ENCODE measurements around the gene ZIC4. TPM values are rescaled to one million over a fixed set of nuclear protein-coding genes. Genes with fewer than 3 reads are reported as not detected.

ZIC4 gene
- total and polyA plus RNA-seq, 2 experiments from 2014 or later = not detected

GRCh38 chr3:147407498-147408187, 1.3 kb upstream of the ZIC4 start:
- peak overlapping the region; percentile 79 for H3K4me3 Mint-ChIP-seq
- Histone ChIP-seq H2AFZ (no peak overlapping the region), H3K27ac (ENCODE audit: low read depth) (no peak overlapping the region), H3F3A (replicated peaks; ENCODE audit: low read depth) (peaks cover 50% of the 10 kb centered on the region), H3K79me2 (replicated peaks; ENCODE audit: insufficient read depth) (no peaks in the 10 kb centered on the region), H3K4me1 (ENCODE audit: insufficient read depth) (peaks cover 81% of the 10 kb centered on the region), H3K9me2 (ENCODE audit: insufficient read depth) (no peaks in the 10 kb centered on the region), H3K36me3 (ENCODE audit: insufficient read depth) (no peaks in the 10 kb centered on the region), H3K4me3 (peak overlapping the region; percentile 71), H3K4me2 (peak overlapping the region; percentile 95), H3K27me3 (ENCODE audit: insufficient read depth) (peaks cover 98% of the 10 kb centered on the region), H4K20me1 (replicated peaks; ENCODE audit: insufficient read depth) (no peaks in the 10 kb centered on the region; the same call in 1 of the 2 replicates)
- TF ChIP-seq NANOG (IDR thresholded peaks at IDR 0.05; ENCODE audit: borderline replicate concordance) (no peak), EZH2 (IDR thresholded peaks at IDR 0.05; ENCODE audit: low read depth, unreplicated experiment) (peak; percentile 85)
- no peak overlapping the region for H3K27ac Mint-ChIP-seq
- ATAC-seq (no peak), DNase-seq (ENCODE audit: low spot score) (peak; percentile 59)
- peaks cover 12% of the 10 kb centered on the region for H3K9me3 Mint-ChIP-seq
- H3K36me3 Mint-ChIP-seq (ENCODE audit: low read depth) = no peaks in the 10 kb centered on the region
- peaks cover 99% of the 10 kb centered on the region for H3K27me3 Mint-ChIP-seq (ENCODE audit: insufficient read depth, low read depth, poor library complexity)
- H3K4me1 Mint-ChIP-seq = peaks cover 79% of the 10 kb centered on the region

GRCh38 chr3:147407114-147407497, 763 bp upstream of the ZIC4 start:
- Histone ChIP-seq H3K4me3 (peak overlapping the region; percentile 71), H3K4me1 (ENCODE audit: insufficient read depth) (peaks cover 81% of the 10 kb centered on the region), H2AFZ (no peak overlapping the region), H3K4me2 (peak overlapping the region; percentile 95), H3K27me3 (ENCODE audit: insufficient read depth) (peaks cover 98% of the 10 kb centered on the region), H4K20me1 (replicated peaks; ENCODE audit: insufficient read depth) (no peaks in the 10 kb centered on the region; the same call in 1 of the 2 replicates), H3F3A (replicated peaks; ENCODE audit: low read depth) (peaks cover 50% of the 10 kb centered on the region), H3K36me3 (ENCODE audit: insufficient read depth) (no peaks in the 10 kb centered on the region), H3K79me2 (replicated peaks; ENCODE audit: insufficient read depth) (no peaks in the 10 kb centered on the region), H3K9me2 (ENCODE audit: insufficient read depth) (no peaks in the 10 kb centered on the region), H3K27ac (ENCODE audit: low read depth) (no peak overlapping the region)
- DNase-seq (ENCODE audit: low spot score) (peak; percentile 59), ATAC-seq (no peak)
- peaks cover 8% of the 10 kb centered on the region; the same call in 2 of the 3 replicates for H3K9me3 Mint-ChIP-seq
- H3K4me1 Mint-ChIP-seq = peaks cover 79% of the 10 kb centered on the region
- H3K27ac Mint-ChIP-seq = no peak overlapping the region
- H3K36me3 Mint-ChIP-seq (ENCODE audit: low read depth) = no peaks in the 10 kb centered on the region
- H3K4me3 Mint-ChIP-seq = peak overlapping the region; percentile 79; the same call in 1 of the 3 replicates
- TF ChIP-seq EZH2 (IDR thresholded peaks at IDR 0.05; ENCODE audit: low read depth, unreplicated experiment) = peak; percentile 75
- TF ChIP-seq CREB1 (CRISPR knock-in tag; IDR thresholded peaks at IDR 0.05; ENCODE audit: low read depth) = no peak
- TF ChIP-seq EZH2phosphoT487 (IDR thresholded peaks at IDR 0.05; ENCODE audit: unreplicated experiment) = peak; percentile 60
- peaks cover 99% of the 10 kb centered on the region for H3K27me3 Mint-ChIP-seq (ENCODE audit: insufficient read depth, low read depth, poor library complexity)

- no peak overlapping the region for H3K27ac ChIP-seq (ENCODE audit: low read depth)
- peaks cover 5% of the 10 kb centered on the region; the same call in 1 of the 2 replicates for H3K9me2 ChIP-seq (ENCODE audit: insufficient read depth)
- H3K27me3 ChIP-seq (ENCODE audit: insufficient read depth) = peaks cover 98% of the 10 kb centered on the region
- H3K36me3 ChIP-seq (ENCODE audit: insufficient read depth) = no peaks in the 10 kb centered on the region
- no peaks in the 10 kb centered on the region for H3K36me3 Mint-ChIP-seq (ENCODE audit: low read depth)
- H3F3A ChIP-seq (replicated peaks; ENCODE audit: low read depth) = peaks cover 52% of the 10 kb centered on the region
- peak overlapping the region; percentile 71 for H3K4me3 ChIP-seq
- ATAC-seq (peak; percentile 13), DNase-seq (ENCODE audit: low spot score) (peak; percentile 57)
- peak overlapping the region; percentile 55 for H3K4me3 Mint-ChIP-seq
- H3K4me2 ChIP-seq = peak overlapping the region; percentile 95
- 0 out of 2 replicates have a peak overlapping the region, but pooled peaks have one; percentile 43 for H2AFZ ChIP-seq
- H3K9me3 Mint-ChIP-seq = peaks cover 8% of the 10 kb centered on the region; the same call in 2 of the 3 replicates
- H3K4me1 Mint-ChIP-seq = peaks cover 81% of the 10 kb centered on the region
- no peaks in the 10 kb centered on the region for H3K79me2 ChIP-seq (replicated peaks; ENCODE audit: insufficient read depth)
- H4K20me1 ChIP-seq (replicated peaks; ENCODE audit: insufficient read depth) = no peaks in the 10 kb centered on the region; the same call in 1 of the 2 replicates
- peaks cover 97% of the 10 kb centered on the region for H3K27me3 Mint-ChIP-seq (ENCODE audit: insufficient read depth, low read depth, poor library complexity)
- no peak overlapping the region for H3K27ac Mint-ChIP-seq
- H3K4me1 ChIP-seq (ENCODE audit: insufficient read depth) = peaks cover 80% of the 10 kb centered on the region
- TF ChIP-seq CTCF (conservative IDR thresholded peaks at IDR 0.05; ENCODE audit: low read depth in 2 of 2) (peak in 1 of 2 experiments; percentile 29; a peak in 2 of 4 replicates), EZH2 (IDR thresholded peaks at IDR 0.05; ENCODE audit: low read depth, unreplicated experiment) (peak; percentile 90), EZH2phosphoT487 (IDR thresholded peaks at IDR 0.05; ENCODE audit: unreplicated experiment) (peak; percentile 33), JUNB (IDR thresholded peaks at IDR 0.05; ENCODE audit: unreplicated experiment) (no peak), ZNF114 (CRISPR knock-in tag; IDR thresholded peaks at IDR 0.05) (no peak)
These were observed 914 bp downstream of the ZIC4 start for GRCh38 chr3:147405231-147406027.

Measured in GM23338 (cell line).